ENCODE data around the gene SARS1. TPM values are rescaled to one million over a fixed set of nuclear protein-coding genes. Genes with fewer than 3 reads are reported as not detected.

SARS1 gene
- total RNA-seq, 1 experiment from 2014 or later, result 232 TPM

- DNase-seq (ENCODE audit: low spot score), result peak; percentile 22
These were observed 14.4 kb downstream of the SARS1 start for GRCh38 chr1:109228167-109228566.

- no peak for DNase-seq (ENCODE audit: low spot score)
These were observed 15.9 kb downstream of the SARS1 start for GRCh38 chr1:109229531-109230127.

GRCh38 chr1:109231066-109231465 lies 17.3 kb downstream of the SARS1 start:
- no peak for DNase-seq (ENCODE audit: low spot score)

GRCh38 chr1:109235137-109235536 lies 21.4 kb downstream of the SARS1 start:
- DNase-seq (ENCODE audit: low spot score), result no peak

- no peak for DNase-seq (ENCODE audit: low spot score)
These were observed 23.8 kb downstream of the SARS1 start for GRCh38 chr1:109237512-109237911.

GRCh38 chr1:109238382-109238781 lies 24.7 kb downstream of the SARS1 start:
- no peak for DNase-seq (ENCODE audit: low spot score)

- DNase-seq (ENCODE audit: low spot score), result no peak
These were observed 25.3 kb downstream of the SARS1 start for GRCh38 chr1:109239047-109239408.

- DNase-seq (ENCODE audit: low spot score), result no peak
These were observed 25.8 kb downstream of the SARS1 start for GRCh38 chr1:109239409-109240068.

GRCh38 chr1:109240158-109241152 lies 26.7 kb downstream of the SARS1 start:
- no peak for DNase-seq (ENCODE audit: low spot score)

GRCh38 chr1:109241344-109241743 lies 27.6 kb downstream of the SARS1 start:
- no peak for DNase-seq (ENCODE audit: low spot score)

- no peak for DNase-seq (ENCODE audit: low spot score)
These were observed 28.2 kb downstream of the SARS1 start for GRCh38 chr1:109241841-109242345.

GRCh38 chr1:109242387-109242786 lies 28.7 kb downstream of the SARS1 start:
- no peak for DNase-seq (ENCODE audit: low spot score)

- no peak for DNase-seq (ENCODE audit: low spot score)
These were observed 29.5 kb downstream of the SARS1 start for GRCh38 chr1:109243221-109243620.

GRCh38 chr1:109243860-109244552 lies 30.3 kb downstream of the SARS1 start:
- no peak for DNase-seq (ENCODE audit: low spot score)

- no peak for DNase-seq (ENCODE audit: low spot score)
These were observed 32.4 kb downstream of the SARS1 start for GRCh38 chr1:109246141-109246551.

- DNase-seq (ENCODE audit: low spot score), result no peak
These were observed 34.0 kb downstream of the SARS1 start for GRCh38 chr1:109247401-109248365.

GRCh38 chr1:109248444-109248796 lies 34.7 kb downstream of the SARS1 start:
- DNase-seq (ENCODE audit: low spot score), result no peak

- DNase-seq (ENCODE audit: low spot score), result no peak
These were observed 35.3 kb downstream of the SARS1 start, which contains the start of gene CELSR2 for GRCh38 chr1:109248797-109249629. Gene CELSR2 (plus strand): TSS chr1:109249539. CDS start chr1:109250080, 541 bp downstream.

- no peak for DNase-seq (ENCODE audit: low spot score)
These were observed 36.1 kb downstream of the SARS1 start for GRCh38 chr1:109249654-109250401.

Measured in A172 (cell line).